Right atrium auricular region (tissue), 2 donors: ENCODE data around the gene GAK. TPM values are rescaled to one million over a fixed set of nuclear protein-coding genes. Genes with fewer than 3 reads are reported as not detected.

Experiments
- DNase-seq: peaks from one replicate; pipeline ENCODE4 v3.0.0-alpha.2; 2019; ENCODE audit warnings: low spot score
- H3K27ac ChIP-seq, 2 donors: fragments of 200-600 bp; sonication (generic); 1 replicate in 1 of 2; 2 replicates in 1 of 2; pipeline ENCODE4 v1.5.1; 2016 to 2019
- H3K27me3 ChIP-seq, 2 donors: fragments of 200-600 bp; sonication (generic); one replicate each; pipeline versions ENCODE4 v1.5.1 to v1.6.0; 2017 to 2019
- H3K36me3 ChIP-seq: fragments of 200-600 bp; sonication (generic); one replicate; pipeline ENCODE4 v1.5.1; 2016
- H3K4me1 ChIP-seq, 2 donors: fragments of 200-600 bp; sonication (generic); one replicate each; pipeline versions ENCODE4 v1.5.1 to v1.6.0; 2017 to 2019
- H3K4me3 ChIP-seq, 2 donors: fragments of 200-600 bp; sonication (generic); 1 replicate in 1 of 2; 2 replicates in 1 of 2; pipeline ENCODE4 v1.5.1; 2017 to 2019; ENCODE audit warnings: mild to moderate bottlenecking in 1 of 2, moderate library complexity in 1 of 2
- H3K9me3 ChIP-seq, 2 donors: fragments of 200-600 bp; sonication (generic); one replicate each; pipeline ENCODE4 v1.5.1; 2019
- CTCF ChIP-seq, 2 donors: fragments of 200-600 bp; sonication (generic); IDR thresholded peaks; one replicate each; pipeline ENCODE4 v1.5.1; 2019; ENCODE audit warnings: antibody characterized with exemption in 2 of 2
- total RNA-seq, 2 donors: library from RNA; depleted of rRNA; stranded (reverse); fragments of >200 nt; gene quantifications; one replicate each; pipeline ENCODE4 v1.1.0, GENCODE V29; 2016

Gene GAK
- total RNA-seq, 2 donors from 2014 or later, result 27.8 to 52.2 TPM

DNA sequence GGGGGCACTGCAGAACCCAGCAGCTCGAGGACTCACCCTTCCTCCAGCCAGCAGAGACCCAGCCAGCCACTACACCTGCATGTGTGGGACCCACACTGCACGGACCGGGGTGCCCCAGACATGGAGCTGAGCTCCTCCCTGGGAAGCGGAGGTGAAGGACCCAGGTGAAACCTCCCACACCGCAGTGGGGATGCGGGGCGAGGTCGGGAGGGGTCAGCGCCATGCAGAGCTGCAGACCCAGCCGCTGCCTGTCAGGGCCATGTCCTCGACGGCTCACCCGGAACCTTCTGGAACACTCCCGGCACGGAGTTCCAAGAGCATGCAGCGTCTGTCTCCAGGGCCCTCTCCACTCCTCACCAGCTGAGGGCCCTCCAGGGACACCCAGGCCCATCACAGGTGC, 42.6 kb downstream of the GAK start:
- no peak overlapping the region for H3K27ac ChIP-seq
- peaks cover 46% of the 10 kb centered on the region for H3K36me3 ChIP-seq
- DNase-seq, result no peak
- no peaks in the 10 kb centered on the region for H3K4me1 ChIP-seq
- H3K4me3 ChIP-seq, result no peak overlapping the region
- no peak for TF ChIP-seq CTCF (IDR thresholded peaks at IDR 0.05)
- no peaks in the 10 kb centered on the region for H3K9me3 ChIP-seq
- no peaks in the 10 kb centered on the region for H3K27me3 ChIP-seq

GRCh38 chr4:888029-888428, 44.1 kb downstream of the GAK start:
- no peak for DNase-seq
- H3K4me3 ChIP-seq, result no peak overlapping the region
- H3K9me3 ChIP-seq, result no peaks in the 10 kb centered on the region
- H3K27me3 ChIP-seq, result no peaks in the 10 kb centered on the region
- no peak for TF ChIP-seq CTCF (IDR thresholded peaks at IDR 0.05)
- no peaks in the 10 kb centered on the region for H3K4me1 ChIP-seq
- no peak overlapping the region for H3K27ac ChIP-seq
- H3K36me3 ChIP-seq, result peaks cover 46% of the 10 kb centered on the region

- Histone ChIP-seq H3K27me3 (no peaks in the 10 kb centered on the region), H3K27ac (no peak overlapping the region), H3K9me3 (no peaks in the 10 kb centered on the region), H3K4me3 (no peak overlapping the region), H3K36me3 (peaks cover 52% of the 10 kb centered on the region), H3K4me1 (no peaks in the 10 kb centered on the region)
- no peak for TF ChIP-seq CTCF (IDR thresholded peaks at IDR 0.05)
- no peak for DNase-seq
Observed at GRCh38 chr4:887034-887763, 44.9 kb downstream of the GAK start.

GRCh38 chr4:886244-886643, 45.9 kb downstream of the GAK start:
- Histone ChIP-seq H3K4me3 (no peak overlapping the region), H3K9me3 (no peaks in the 10 kb centered on the region), H3K4me1 (no peaks in the 10 kb centered on the region), H3K27me3 (no peaks in the 10 kb centered on the region), H3K27ac (no peak overlapping the region), H3K36me3 (peaks cover 57% of the 10 kb centered on the region)
- no peak for TF ChIP-seq CTCF (IDR thresholded peaks at IDR 0.05)
- no peak for DNase-seq

GRCh38 chr4:885353-885752, 46.8 kb downstream of the GAK start:
- Histone ChIP-seq H3K4me1 (no peaks in the 10 kb centered on the region), H3K9me3 (no peaks in the 10 kb centered on the region), H3K4me3 (no peak overlapping the region), H3K27me3 (no peaks in the 10 kb centered on the region), H3K27ac (no peak overlapping the region), H3K36me3 (peaks cover 61% of the 10 kb centered on the region)
- no peak for DNase-seq
- no peak for TF ChIP-seq CTCF (IDR thresholded peaks at IDR 0.05)

DNA sequence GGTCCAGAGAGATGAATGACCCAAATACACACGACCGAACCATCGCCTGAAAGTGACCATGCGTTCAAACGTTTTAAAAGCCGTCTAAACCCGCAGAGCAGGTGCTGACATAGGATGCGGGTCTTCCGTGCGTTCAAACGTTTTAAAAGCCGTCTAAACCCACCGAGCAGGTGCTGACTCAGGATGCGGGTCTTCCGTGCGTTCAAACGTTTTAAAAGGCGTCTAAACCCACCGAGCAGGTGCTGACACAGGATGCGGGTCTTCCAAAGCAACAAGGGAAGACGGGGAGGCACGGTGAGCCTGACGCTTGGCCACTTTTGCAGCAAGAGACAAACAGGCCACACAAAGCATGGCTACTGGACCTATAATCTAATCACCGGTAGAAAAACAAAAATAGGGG, 47.2 kb downstream of the GAK start:
- Histone ChIP-seq H3K36me3 (peaks cover 59% of the 10 kb centered on the region), H3K27me3 (no peaks in the 10 kb centered on the region), H3K9me3 (no peaks in the 10 kb centered on the region), H3K4me1 (no peaks in the 10 kb centered on the region), H3K4me3 (no peak overlapping the region), H3K27ac (no peak overlapping the region)
- no peak for TF ChIP-seq CTCF (IDR thresholded peaks at IDR 0.05)
- no peak for DNase-seq
